Esophagus squamous epithelium (tissue), 4 donors: ENCODE measurements around the gene PLCB1.

Source experiments
- POLR2A ChIP-seq, 4 donors: fragments of 450-650 bp; IDR thresholded peaks; one replicate each; pipeline ENCODE4 v1.6.1; 2017; ENCODE audit warnings: antibody characterized with exemption in 4 of 4, mild to moderate bottlenecking in 4 of 4, moderate library complexity in 3 of 4
- TF ChIP-seq, protein P1 (sequence below), 6 experiments: fragments of 450-650 bp in 4 of 6; fragments of 200-600 bp in 2 of 6; sonication (generic) in 2 of 6; IDR thresholded peaks; one replicate each; pipeline ENCODE4 v1.5.1; 2016 to 2019; ENCODE audit warnings: antibody characterized with exemption in 6 of 6, mild to moderate bottlenecking in 4 of 6, moderate library complexity in 4 of 6

DNA sequence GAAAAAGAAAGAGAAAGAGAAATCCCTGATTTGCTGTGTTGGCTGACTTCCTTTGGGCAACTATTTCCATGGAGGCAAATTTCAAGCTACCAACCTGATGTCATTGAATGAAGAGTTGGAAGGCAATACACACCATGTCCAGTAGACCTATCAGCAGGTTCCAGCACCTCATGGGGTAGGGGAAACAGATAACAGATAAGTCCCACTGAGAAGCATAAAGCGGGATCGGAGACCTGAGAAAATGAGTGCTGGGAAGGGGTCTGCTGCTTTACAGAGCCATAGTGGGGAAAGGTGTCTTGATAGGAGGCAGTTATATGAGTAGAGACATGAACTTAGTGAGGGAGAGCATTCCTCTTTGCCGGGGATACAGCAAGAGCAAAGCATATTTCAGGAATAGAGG, 244.9 kb downstream of the PLCB1 start:
- TF ChIP-seq, protein P1, sequence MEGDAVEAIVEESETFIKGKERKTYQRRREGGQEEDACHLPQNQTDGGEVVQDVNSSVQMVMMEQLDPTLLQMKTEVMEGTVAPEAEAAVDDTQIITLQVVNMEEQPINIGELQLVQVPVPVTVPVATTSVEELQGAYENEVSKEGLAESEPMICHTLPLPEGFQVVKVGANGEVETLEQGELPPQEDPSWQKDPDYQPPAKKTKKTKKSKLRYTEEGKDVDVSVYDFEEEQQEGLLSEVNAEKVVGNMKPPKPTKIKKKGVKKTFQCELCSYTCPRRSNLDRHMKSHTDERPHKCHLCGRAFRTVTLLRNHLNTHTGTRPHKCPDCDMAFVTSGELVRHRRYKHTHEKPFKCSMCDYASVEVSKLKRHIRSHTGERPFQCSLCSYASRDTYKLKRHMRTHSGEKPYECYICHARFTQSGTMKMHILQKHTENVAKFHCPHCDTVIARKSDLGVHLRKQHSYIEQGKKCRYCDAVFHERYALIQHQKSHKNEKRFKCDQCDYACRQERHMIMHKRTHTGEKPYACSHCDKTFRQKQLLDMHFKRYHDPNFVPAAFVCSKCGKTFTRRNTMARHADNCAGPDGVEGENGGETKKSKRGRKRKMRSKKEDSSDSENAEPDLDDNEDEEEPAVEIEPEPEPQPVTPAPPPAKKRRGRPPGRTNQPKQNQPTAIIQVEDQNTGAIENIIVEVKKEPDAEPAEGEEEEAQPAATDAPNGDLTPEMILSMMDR (IDR thresholded peaks at IDR 0.05), result no peak
- no peak for TF ChIP-seq POLR2A (IDR thresholded peaks at IDR 0.05)
